GM10266 (cell line): ENCODE data around the gene ANO10.
"Not testable (repeated sequence)": the region's sequence is repeated elsewhere in the genome, so short reads cannot be mapped to it uniquely, and the experiment has no call there.

ENCODE experiments used
- DNase-seq: peaks from one replicate; pipeline ENCODE4 v3.0.0; 2012; ENCODE audit errors: extremely low spot score
- CTCF ChIP-seq: IDR thresholded peaks from 2 replicates; pipeline ENCODE4 v1.5.1; 2012; ENCODE audit warnings: mild to moderate bottlenecking, low read depth; ENCODE audit not compliant: control insufficient read depth, insufficient read depth; ENCODE audit errors: missing control alignments

The ANO10 gene

GRCh38 chr3:43525386-43525785 lies 96.4 kb downstream of the ANO10 start:
- TF ChIP-seq CTCF, result no peak
- no peak for DNase-seq

- TF ChIP-seq CTCF, result no peak
- DNase-seq, result no peak
These were observed 98.3 kb downstream of the ANO10 start for GRCh38 chr3:43523454-43524053.

- no peak for DNase-seq
- TF ChIP-seq CTCF, result no peak
These were observed 99.0 kb downstream of the ANO10 start for GRCh38 chr3:43522727-43523362.

GRCh38 chr3:43521941-43522340 lies 99.9 kb downstream of the ANO10 start:
- no peak for DNase-seq
- TF ChIP-seq CTCF, result no peak

- DNase-seq, result not testable (repeated sequence)
These were observed 103.3 kb downstream of the ANO10 start for GRCh38 chr3:43518515-43518914.

GRCh38 chr3:43515970-43516635 lies 105.7 kb downstream of the ANO10 start:
- no peak for TF ChIP-seq CTCF
- no peak for DNase-seq

GRCh38 chr3:43515208-43515917 lies 106.4 kb downstream of the ANO10 start:
- no peak for TF ChIP-seq CTCF
- DNase-seq, result no peak
